Astrocyte (in vitro differentiated cells and primary cell): ENCODE measurements around the gene PLA2G4E.

Experiments used
- EZH2 ChIP-seq: IDR thresholded peaks from 2 replicates; pipeline ENCODE4 v1.6.1; 2012; ENCODE audit warnings: mild to moderate bottlenecking, low read length, inconsistent platforms; ENCODE audit not compliant: insufficient read depth
- TF ChIP-seq, protein P1 (sequence below): IDR thresholded peaks from 2 replicates; pipeline ENCODE4 v1.5.1; 2011; ENCODE audit warnings: low read depth, mild to moderate bottlenecking, inconsistent platforms, low read length, moderate library complexity; ENCODE audit not compliant: insufficient read depth

DNA sequence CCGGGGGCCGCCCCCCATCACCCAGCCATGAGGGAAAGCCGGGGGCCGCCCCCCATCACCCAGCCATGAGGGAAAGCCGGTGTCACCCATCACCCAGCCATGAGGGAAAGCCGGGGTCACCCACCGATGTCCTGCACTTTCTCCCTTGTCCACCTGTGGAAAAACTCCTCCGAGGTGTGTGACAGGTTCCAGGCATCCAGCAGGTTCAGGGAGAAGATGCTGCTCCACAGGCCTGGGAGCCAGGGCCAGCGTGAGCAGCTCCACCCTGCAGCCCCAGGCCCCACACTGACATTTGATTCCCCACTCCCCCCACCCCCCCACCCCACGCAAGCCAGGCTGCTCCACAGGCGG is 32.9 kb downstream of the PLA2G4E start:
- no peak for TF ChIP-seq EZH2
- TF ChIP-seq, protein P1, sequence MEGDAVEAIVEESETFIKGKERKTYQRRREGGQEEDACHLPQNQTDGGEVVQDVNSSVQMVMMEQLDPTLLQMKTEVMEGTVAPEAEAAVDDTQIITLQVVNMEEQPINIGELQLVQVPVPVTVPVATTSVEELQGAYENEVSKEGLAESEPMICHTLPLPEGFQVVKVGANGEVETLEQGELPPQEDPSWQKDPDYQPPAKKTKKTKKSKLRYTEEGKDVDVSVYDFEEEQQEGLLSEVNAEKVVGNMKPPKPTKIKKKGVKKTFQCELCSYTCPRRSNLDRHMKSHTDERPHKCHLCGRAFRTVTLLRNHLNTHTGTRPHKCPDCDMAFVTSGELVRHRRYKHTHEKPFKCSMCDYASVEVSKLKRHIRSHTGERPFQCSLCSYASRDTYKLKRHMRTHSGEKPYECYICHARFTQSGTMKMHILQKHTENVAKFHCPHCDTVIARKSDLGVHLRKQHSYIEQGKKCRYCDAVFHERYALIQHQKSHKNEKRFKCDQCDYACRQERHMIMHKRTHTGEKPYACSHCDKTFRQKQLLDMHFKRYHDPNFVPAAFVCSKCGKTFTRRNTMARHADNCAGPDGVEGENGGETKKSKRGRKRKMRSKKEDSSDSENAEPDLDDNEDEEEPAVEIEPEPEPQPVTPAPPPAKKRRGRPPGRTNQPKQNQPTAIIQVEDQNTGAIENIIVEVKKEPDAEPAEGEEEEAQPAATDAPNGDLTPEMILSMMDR = no peak
